SK-N-SH (cell line): ENCODE data around the gene ZNF134. TPM values are rescaled to one million over a fixed set of nuclear protein-coding genes. Genes with fewer than 3 reads are reported as not detected.

Experiments used
- CTCF ChIA-PET: fragments of 300-600, 350-600 bp; formaldehyde crosslinking; extraction: SDS; loops from one replicate; lab custom pipeline; 2021; lab: Yijun Ruan, JAX
- POLR2A ChIA-PET: fragments of 350-600 bp; sonication (Branson Sonifier 250); formaldehyde crosslinking; extraction: SDS; loops from one replicate; lab custom pipeline; 2020; ENCODE audit warnings: antibody characterized with exemption, inconsistent platforms; lab: Yijun Ruan, JAX
- DNase-seq: peaks from one replicate; pipeline ENCODE4 v3.0.0; 2012
- H2AFZ ChIP-seq: fragments of 200-600 bp; sonication (generic); 2 replicates; pipeline ENCODE4 v1.8.1; 2016; ENCODE audit warnings: antibody characterized with exemption, mild to moderate bottlenecking, low read depth
- H3F3A ChIP-seq: fragments of 200-600 bp; sonication (generic); replicated peaks from 2 replicates; pipeline ENCODE3; 2016; ENCODE audit warnings: antibody characterized with exemption, mild to moderate bottlenecking; ENCODE audit not compliant: insufficient read depth
- H3K27ac ChIP-seq, 2 experiments: fragments of 200-500 bp in 1 of 2; fragments of 200-600 bp in 1 of 2; sonication (Bioruptor generic) in 1 of 2; sonication (generic), shearing (Covaris generic) in 1 of 2; 2 replicates each; pipeline versions ENCODE4 v1.5.1 to v1.6.1; 2014 to 2016; ENCODE audit warnings: low read depth in 2 of 2, inconsistent platforms in 1 of 2, low read length in 1 of 2, mild to moderate bottlenecking in 1 of 2, mixed read lengths in 1 of 2
- H3K27me3 ChIP-seq: fragments of 200-600 bp; sonication (generic), shearing (Covaris generic); 2 replicates; pipeline ENCODE4 v1.6.1; 2016; ENCODE audit warnings: mixed run types; ENCODE audit not compliant: insufficient read depth
- H3K36me3 ChIP-seq, 2 experiments: fragments of 200-500 bp in 1 of 2; fragments of 200-600 bp in 1 of 2; sonication (Bioruptor generic) in 1 of 2; sonication (generic) in 1 of 2; replicated peaks in 1 of 2; 2 replicates each; pipeline versions ENCODE3 to v1.5.1; 2014 to 2016; ENCODE audit warnings: low read length in 1 of 2, mild to moderate bottlenecking in 1 of 2; ENCODE audit not compliant: insufficient read depth in 2 of 2, control insufficient read depth in 1 of 2
- H3K4me1 ChIP-seq, 2 experiments: fragments of 200-500 bp in 1 of 2; fragments of 200-600 bp in 1 of 2; sonication (Bioruptor generic) in 1 of 2; sonication (generic), shearing (Covaris generic) in 1 of 2; 2 replicates each; pipeline versions ENCODE4 v1.5.1 to v1.6.1; 2014 to 2016; ENCODE audit warnings: low read depth in 1 of 2, low read length in 1 of 2, mixed run types in 1 of 2; ENCODE audit not compliant: insufficient read depth in 2 of 2, control insufficient read depth in 1 of 2
- H3K4me2 ChIP-seq: fragments of 200-600 bp; sonication (generic), shearing (Covaris generic); 2 replicates; pipeline ENCODE4 v1.6.1; 2017; ENCODE audit warnings: mixed run types
- H3K4me3 ChIP-seq, 2 experiments: fragments of 200-500 bp in 1 of 2; fragments of 200-600 bp in 1 of 2; sonication (Bioruptor generic) in 1 of 2; sonication (generic), shearing (Covaris generic) in 1 of 2; 2 replicates each; pipeline versions ENCODE4 v1.5.1 to v1.8.1; 2014 to 2016; ENCODE audit warnings: low read depth in 2 of 2, inconsistent platforms in 1 of 2, low read length in 1 of 2, mild to moderate bottlenecking in 1 of 2, mixed read lengths in 1 of 2, moderate library complexity in 1 of 2
- H3K79me2 ChIP-seq: fragments of 200-600 bp; sonication (generic); 2 replicates; pipeline ENCODE4 v1.8.1; 2017; ENCODE audit warnings: mild to moderate bottlenecking; ENCODE audit not compliant: insufficient read depth
- H3K9ac ChIP-seq: fragments of 200-600 bp; sonication (generic); 2 replicates; pipeline ENCODE4 v1.6.1; 2017; ENCODE audit warnings: mixed run types
- H3K9me2 ChIP-seq: fragments of 200-600 bp; sonication (generic); 2 replicates; pipeline ENCODE4 v1.6.1; 2017; ENCODE audit warnings: mixed run types
- H3K9me3 ChIP-seq: fragments of 200-600 bp; sonication (generic); 2 replicates; pipeline ENCODE4 v1.6.1; 2017; ENCODE audit warnings: mixed run types, mild to moderate bottlenecking, moderate library complexity
- H4K20me1 ChIP-seq: fragments of 200-600 bp; sonication (generic); 2 replicates; pipeline ENCODE4 v1.6.1; 2017; ENCODE audit warnings: mild to moderate bottlenecking, mixed run types; ENCODE audit not compliant: insufficient read depth
- CTCF ChIP-seq: fragments of 200-600 bp; sonication (generic); IDR thresholded peaks from 2 replicates; pipeline ENCODE4 v1.6.1; 2017; ENCODE audit warnings: antibody characterized with exemption, mild to moderate bottlenecking, moderate library complexity
- ELF1 ChIP-seq: IDR thresholded peaks from 2 replicates; pipeline ENCODE4 v1.4.0; 2012
- EP300 ChIP-seq, 2 experiments: IDR thresholded peaks; 2 replicates each; pipeline versions ENCODE4 v1.4.0 to v1.6.1; 2012; ENCODE audit warnings: borderline replicate concordance in 1 of 2, low read depth in 1 of 2, low read length in 1 of 2
- EZH2phosphoT487 ChIP-seq: fragments of 200-600 bp; sonication (generic); IDR thresholded peaks from 2 replicates; pipeline ENCODE4 v1.6.1; 2017; ENCODE audit warnings: low read depth, mixed run types, mild to moderate bottlenecking, antibody characterized with exemption, moderate library complexity, borderline replicate concordance
- FOXJ3 ChIP-seq: sonication (generic); formaldehyde crosslinking; IDR thresholded peaks from 2 replicates; pipeline ENCODE4 v1.5.1; 2020; ENCODE audit warnings: mild to moderate bottlenecking, missing genetic modification reagents
- GABPA ChIP-seq: IDR thresholded peaks from 2 replicates; pipeline ENCODE4 v1.4.0; 2012; ENCODE audit warnings: low read depth, mild to moderate bottlenecking
- MAX ChIP-seq: IDR thresholded peaks from 2 replicates; pipeline ENCODE4 v1.4.0; 2012; ENCODE audit warnings: low read depth
- MEF2A ChIP-seq: IDR thresholded peaks from 2 replicates; pipeline ENCODE4 v1.4.0; 2012; ENCODE audit warnings: low read depth, borderline replicate concordance
- MXI1 ChIP-seq: IDR thresholded peaks from 2 replicates; pipeline ENCODE4 v1.6.1; 2012; ENCODE audit warnings: mild to moderate bottlenecking, low read depth, low read length, improper control_type of control experiment
- NFIC ChIP-seq: IDR thresholded peaks from 2 replicates; pipeline ENCODE4 v1.4.0; 2012; ENCODE audit warnings: borderline replicate concordance
- NRF1 ChIP-seq: IDR thresholded peaks from 2 replicates; pipeline ENCODE4 v1.6.1; 2012; ENCODE audit warnings: low read depth, mild to moderate bottlenecking, low read length
- POLR2AphosphoS5 ChIP-seq: IDR thresholded peaks from 2 replicates; pipeline ENCODE4 v1.6.1; 2012; ENCODE audit warnings: low read depth, low read length
- RCOR1 ChIP-seq: fragments of 150-350 bp; IDR thresholded peaks from 2 replicates; pipeline ENCODE4 v1.6.1; 2017; ENCODE audit warnings: antibody characterized with exemption, low read length
- REST ChIP-seq: IDR thresholded peaks from 2 replicates; pipeline ENCODE4 v1.6.1; 2012; ENCODE audit warnings: mild to moderate bottlenecking, low read depth, low read length, moderate library complexity
- RFX5 ChIP-seq: IDR thresholded peaks from 2 replicates; pipeline ENCODE4 v1.6.1; 2012; ENCODE audit warnings: mild to moderate bottlenecking, improper control_type of control experiment, low read length
- RXRA ChIP-seq: IDR thresholded peaks from 2 replicates; pipeline ENCODE4 v1.4.0; 2012; ENCODE audit warnings: low read depth, mild to moderate bottlenecking, borderline replicate concordance
- TCF12 ChIP-seq: IDR thresholded peaks from 2 replicates; pipeline ENCODE4 v1.4.0; 2012
- TEAD4 ChIP-seq: IDR thresholded peaks from 2 replicates; pipeline ENCODE4 v1.4.0; 2012; ENCODE audit warnings: mild to moderate bottlenecking, borderline replicate concordance; ENCODE audit not compliant: insufficient read depth
- USF1 ChIP-seq: IDR thresholded peaks from 2 replicates; pipeline ENCODE4 v1.4.0; 2012; ENCODE audit warnings: low read depth, borderline replicate concordance
- YY1 ChIP-seq: IDR thresholded peaks from 2 replicates; pipeline ENCODE4 v1.4.0; 2012; ENCODE audit warnings: low read depth, mild to moderate bottlenecking
- WGBS: methylation state at CpG from one replicate; pipeline ENCODE4 v1.1.6; 2017; ENCODE audit warnings: low lambda C conversion rate; 5-methylcytosine and 5-hydroxymethylcytosine counted together
- polyA plus RNA-seq, 3 experiments: library from polyadenylated mRNA; depleted of rRNA; stranded (reverse); fragments of >200 nt; gene quantifications; 2 replicates each; pipeline ENCODE4 v1.2.3, GENCODE V29; 2012

Gene ZNF134
- polyA plus RNA-seq, 1 of the 3 experiments (the other 2 are of a cell fraction), result 9.8 TPM

- ChIA-PET POLR2A (no interaction called here), CTCF (interaction anchor here (1.6 kb wide), 1 partner anchor 11 kb away, joined by 4 read pairs; no protein-coding TSS in a partner anchor)
- 15% methylated on average over 6 of the region's 6 CpGs for WGBS
- Histone ChIP-seq H3K27me3 (no peaks in the 10 kb centered on the region), H3K9me2 (no peaks in the 10 kb centered on the region), H3K27ac (no peak overlapping the region), H3K9me3 (no peaks in the 10 kb centered on the region), H3K9ac (no peak overlapping the region), H3K4me3 (no peak overlapping the region), H3K36me3 (peaks cover 0 to under 1% of the 10 kb centered on the region in 2 experiments), H2AFZ (no peak overlapping the region), H3K4me2 (no peak overlapping the region), H3K4me1 (no peaks in the 10 kb centered on the region; a peak in 1 of 4 replicates), H4K20me1 (no peaks in the 10 kb centered on the region), H3F3A (no peaks in the 10 kb centered on the region), H3K79me2 (no peaks in the 10 kb centered on the region)
- DNase-seq, result peak; percentile 23
- TF ChIP-seq YY1 (no peak), EP300 (IDR thresholded peaks at IDR 0.05; ENCODE audit: borderline replicate concordance in 1 of 2, low read depth in 1 of 2, low read length in 1 of 2) (no peak), TEAD4 (no peak), MEF2A (no peak), GABPA (no peak), USF1 (no peak), MAX (no peak), RFX5 (no peak), NFIC (no peak), RXRA (no peak), ELF1 (no peak), CTCF (no peak), FOXJ3 (no peak), NRF1 (no peak), EZH2phosphoT487 (no peak), POLR2AphosphoS5 (no peak), REST (no peak), MXI1 (no peak), RCOR1 (no peak), TCF12 (no peak)
These were observed 34.4 kb downstream of the ZNF134 start for GRCh38 chr19:57648331-57649003.
